GM19452 (cell line): ENCODE measurements around the gene SRP14.
A peak's percentile ranks its signal among the peaks of the same experiment; 100 is the strongest.
"Not testable (repeated sequence)": the region's sequence is repeated elsewhere in the genome, so short reads cannot be mapped to it uniquely, and the experiment has no call there.

Source experiments
- ATAC-seq: cut with Tn5 transposase; IDR thresholded peaks from one replicate; pipeline ENCODE4 v1.9.1; 2021; ENCODE audit not compliant: unreplicated experiment

The SRP14 gene

DNA sequence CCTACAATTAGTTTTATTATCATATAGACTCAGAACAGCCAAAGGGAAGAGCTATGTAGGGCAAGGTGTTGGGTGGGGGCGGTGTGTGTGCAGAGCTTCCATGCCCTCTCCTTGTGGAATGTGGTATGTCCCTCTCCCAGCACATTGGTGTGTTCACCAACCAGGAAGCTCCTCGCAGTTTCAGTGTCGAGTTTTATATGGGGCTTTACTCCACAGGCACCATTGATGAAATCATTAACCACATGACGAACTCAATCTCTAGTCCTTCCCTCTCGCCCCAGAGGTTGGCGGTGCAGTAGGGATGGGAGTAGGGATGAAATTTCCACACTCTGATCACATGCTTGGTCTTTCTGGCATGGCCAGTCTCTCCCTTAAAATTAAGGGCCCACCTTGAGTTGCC, 13.6 kb upstream of the SRP14 start:
- ATAC-seq, result no peak

- no peak for ATAC-seq
Measured at GRCh38 chr15:40051616-40052415, 12.8 kb upstream of the SRP14 start.

DNA sequence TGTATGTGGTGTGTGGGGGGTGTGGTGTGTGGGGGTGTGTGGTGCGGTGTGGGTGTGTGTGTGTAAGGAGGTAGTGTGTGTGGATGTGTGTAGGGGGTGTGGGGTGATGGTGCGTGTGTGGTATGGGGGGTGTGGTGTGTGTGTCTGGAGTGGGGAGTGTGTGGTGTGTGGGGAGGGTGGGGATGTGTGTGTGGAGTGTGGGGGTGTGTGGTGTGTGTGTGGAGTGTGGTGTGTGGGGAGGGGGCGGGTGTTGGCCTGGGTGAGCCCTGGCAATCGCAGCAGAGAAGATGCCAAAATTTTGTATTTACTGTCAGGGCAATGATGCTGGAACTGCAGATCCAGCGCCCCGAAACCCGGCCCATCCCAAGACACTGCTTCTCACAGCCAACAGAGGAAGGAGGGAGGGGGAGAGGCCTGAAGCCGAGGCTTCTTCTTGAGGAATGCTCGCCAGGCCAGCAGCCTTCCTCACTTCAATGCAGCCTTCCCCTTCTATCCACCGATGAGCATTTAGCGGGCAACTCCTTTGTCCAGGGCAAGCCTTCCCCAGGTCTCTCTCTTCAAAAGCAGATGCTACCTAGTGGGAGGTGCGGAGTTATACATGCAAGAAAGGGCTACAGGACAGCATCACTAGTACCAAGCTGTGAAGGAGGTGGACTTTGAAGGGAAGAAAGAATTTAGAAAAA, 11.9 kb upstream of the SRP14 start:
- ATAC-seq, result no peak

- ATAC-seq, result no peak
Measured at GRCh38 chr15:40048926-40049475, 10.0 kb upstream of the SRP14 start.

DNA sequence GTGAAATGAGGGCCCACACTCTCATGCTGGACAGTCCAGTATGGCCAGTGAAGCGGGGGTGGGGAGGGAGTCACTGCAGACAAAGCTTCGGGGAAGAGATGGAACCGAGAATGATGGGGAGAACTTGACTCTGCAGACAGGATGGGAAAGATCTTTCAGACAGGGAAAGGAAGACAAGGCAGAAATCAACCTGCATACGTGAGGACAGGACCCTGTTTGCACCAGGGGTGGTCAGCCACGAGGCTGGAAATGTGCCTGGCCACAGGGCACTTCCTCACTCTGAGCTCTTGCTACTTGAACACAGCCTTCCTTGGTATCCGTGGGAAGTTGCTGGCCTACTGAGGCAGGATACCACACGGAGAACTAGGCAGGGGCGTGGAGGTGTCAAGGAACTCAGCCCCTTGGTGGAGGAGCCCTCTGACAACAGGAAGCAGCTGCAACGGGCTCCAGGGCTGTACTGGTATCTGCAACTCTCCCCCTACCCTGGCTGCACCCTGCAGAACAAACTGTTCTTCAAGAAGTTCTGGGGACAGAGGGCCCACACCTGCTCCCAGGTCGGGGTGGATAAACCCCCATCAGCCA, 9.3 kb upstream of the SRP14 start:
- ATAC-seq, result no peak

DNA sequence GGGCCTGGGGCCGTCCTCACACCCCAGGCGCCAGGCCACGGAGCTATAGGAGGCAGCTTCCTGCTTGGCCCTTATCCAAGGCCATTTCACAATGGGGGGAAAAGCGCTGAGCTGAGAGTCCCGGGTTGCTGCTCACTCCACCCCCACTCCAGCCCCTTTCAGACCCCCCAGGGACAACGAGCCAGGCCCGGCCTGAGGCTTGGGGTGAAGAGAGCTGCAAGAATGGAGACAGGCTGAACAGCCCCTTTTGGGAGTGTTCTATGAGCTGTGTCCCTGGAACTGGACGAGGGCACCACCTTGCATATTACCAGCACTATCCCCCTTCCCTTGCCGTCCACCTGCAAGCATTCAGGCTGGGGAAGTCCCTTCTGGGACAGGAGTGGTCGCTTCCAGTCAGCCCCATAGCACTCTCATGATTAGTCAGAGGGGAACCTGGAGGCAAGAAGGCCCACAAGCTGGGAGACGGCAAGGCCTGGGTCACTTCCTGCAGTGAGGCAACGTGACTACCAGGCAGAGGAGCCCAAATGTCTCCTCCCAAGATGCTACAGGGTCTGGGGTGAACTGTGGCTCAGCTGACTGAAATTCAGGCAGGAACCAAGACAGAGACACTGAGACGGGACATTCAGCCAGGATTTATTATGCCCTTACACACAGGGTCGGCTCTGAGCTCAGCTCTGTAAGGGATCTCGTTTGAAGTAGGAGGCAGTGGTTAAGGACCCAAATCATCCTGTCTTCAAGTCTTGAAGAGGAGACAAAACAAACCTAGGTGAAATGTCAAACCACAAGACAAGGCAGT, 8.6 kb upstream of the SRP14 start:
- ATAC-seq, result peak; percentile 54

DNA sequence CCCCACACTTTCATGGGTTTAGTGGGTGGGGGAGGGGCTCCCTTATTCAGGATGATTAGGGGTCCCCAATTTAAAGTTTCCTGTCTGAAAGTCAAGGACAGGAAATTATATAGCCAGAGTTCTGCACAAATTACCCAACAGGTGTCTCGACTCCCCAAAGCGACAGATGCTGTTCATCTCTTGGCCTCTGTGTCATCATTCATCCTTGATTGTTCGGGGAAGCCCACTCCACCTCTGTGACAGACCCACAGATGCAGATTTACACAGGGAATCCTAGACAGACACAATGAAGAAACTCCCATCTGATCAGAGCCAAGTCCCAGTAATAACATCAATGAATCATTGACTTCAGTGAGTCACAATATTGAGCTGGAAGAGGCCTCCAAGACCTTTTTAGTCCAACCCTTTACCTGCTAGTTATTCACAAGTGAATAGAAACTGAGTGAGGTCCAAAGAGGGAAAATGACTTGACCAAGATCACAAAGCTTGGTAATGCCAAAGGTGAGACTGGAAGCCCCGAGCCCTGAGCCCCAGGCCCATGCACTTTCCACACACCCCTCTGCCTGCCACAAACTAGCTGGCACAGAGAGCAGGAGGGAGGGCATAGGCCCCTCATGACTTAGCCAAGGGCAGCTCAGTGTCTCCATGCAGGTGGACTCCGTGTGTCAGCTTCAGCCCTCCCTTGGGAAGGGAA, 7.9 kb upstream of the SRP14 start:
- no peak for ATAC-seq

- no peak for ATAC-seq
Measured at GRCh38 chr15:40045572-40046217, 6.7 kb upstream of the SRP14 start.

- peak; percentile 72 for ATAC-seq
Measured at GRCh38 chr15:40044717-40045571, 6.0 kb upstream of the SRP14 start.

DNA sequence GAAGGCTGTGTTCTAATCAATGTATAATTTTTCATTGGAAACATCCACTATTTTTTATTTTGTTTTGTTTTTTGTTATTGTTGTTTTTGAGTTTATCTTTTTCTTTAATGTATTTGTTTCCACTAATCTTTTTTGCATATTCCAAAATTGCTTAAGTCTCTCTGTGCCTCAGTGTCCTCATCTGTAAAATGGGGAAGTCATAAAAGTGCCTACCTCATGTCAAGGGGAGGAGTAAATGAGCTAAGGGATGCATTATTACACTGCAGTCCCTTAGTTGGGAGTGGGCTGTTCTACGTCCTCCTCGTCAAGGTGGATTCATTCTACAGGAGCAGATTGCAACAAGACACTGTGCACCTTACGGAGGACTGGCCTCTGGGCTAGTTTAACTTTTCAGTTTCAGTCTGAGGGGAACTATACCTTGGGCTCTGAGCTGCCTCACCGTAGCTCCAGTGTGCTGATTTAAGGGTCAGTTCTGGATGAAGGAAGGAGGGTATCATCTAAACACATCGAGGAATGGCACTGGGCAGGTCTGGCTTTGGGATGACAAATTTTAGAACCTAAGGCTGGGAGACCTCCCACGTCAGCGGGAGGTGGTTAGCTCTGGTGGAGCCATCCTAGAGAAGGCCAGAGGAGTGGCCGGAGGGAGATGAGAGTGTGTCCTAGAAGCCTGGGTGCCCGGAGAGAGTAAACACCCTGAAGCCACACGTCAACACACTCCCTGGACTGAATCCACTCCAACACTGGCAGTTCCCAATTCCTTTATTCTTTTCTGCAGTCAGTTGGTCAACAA, 5.1 kb upstream of the SRP14 start:
- no peak for ATAC-seq

DNA sequence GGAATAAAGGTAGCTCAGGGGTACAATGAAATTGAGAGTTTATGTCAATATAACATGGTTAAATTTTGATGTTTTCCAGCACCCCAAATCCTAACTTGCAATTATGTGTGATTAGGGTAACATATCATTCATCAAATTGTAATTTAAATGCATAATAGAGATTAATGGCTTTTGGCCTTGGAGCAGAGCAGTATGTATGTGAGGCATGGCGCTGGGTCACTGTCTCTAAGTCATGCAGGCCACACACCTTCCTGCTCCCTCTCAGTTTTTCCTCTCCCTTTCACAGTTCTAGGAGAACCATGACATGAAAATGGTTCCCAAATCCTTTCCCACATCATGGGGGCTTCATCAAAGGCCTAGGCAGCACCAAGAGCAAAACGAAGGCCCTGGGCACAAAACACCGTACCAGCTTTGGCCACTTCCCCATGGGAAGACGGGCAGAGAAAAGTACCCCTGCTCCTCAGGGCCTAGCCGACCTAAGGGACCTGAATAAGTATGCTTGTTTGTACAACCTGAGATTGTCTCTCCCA, 3.9 kb upstream of the SRP14 start:
- ATAC-seq, result no peak

DNA sequence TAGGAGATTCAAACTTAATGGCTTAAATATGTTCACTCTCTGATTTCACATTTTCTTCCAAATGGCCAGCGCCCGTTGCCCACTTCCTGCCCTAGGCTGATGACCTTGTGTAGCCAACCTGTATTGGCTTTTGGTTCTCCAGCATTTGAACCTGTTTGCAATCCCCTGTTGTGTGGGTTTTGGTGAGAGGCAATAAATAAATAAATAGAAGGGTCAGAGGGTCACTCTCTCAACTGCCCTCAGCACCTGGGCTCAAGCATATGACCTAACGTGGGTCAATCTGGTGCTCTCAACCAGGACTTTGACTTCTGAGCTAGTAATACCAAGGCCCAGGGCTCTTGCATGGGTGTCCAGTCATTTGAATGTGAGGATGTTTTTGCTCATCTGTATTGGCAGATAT, 1.8 kb upstream of the SRP14 start:
- ATAC-seq, result no peak

GRCh38 chr15:40040293-40040635, 1.3 kb upstream of the SRP14 start:
- no peak for ATAC-seq

DNA sequence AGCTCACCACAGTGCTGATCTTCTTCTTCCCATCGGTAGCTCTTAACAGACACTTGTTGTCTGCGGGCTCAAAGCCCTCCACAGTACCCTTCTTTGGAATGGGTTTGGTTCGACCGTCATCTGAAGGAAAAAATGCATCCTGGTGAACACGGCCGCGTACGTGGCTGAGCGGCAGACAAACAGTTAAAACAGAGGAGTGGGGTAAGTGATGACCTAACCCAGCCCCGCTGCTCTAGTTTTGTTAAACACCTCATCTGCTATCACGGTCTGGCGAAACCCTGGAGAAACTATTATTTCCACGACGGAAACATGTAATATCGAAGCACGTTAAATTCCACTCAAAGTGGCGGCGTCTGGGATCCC, 725 bp downstream of the SRP14 start:
- ATAC-seq, result no peak

DNA sequence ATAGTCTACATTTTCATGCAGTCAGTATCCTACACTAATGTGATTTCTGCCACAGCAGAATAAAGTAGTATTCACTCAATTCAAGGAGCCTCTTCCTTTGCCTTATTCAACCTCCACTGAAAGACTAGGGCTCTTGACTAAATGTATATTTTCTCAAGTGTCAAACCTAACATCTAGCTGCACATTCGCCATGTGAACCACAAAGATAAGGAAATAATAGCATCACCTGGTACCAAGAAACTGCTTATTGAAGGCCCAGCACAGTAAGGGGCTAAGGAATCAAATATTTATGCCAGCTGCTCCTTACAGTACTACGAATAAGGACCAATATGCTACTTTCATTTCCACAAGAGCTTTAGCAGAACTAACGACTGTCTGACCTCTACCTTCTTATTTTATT, 1.3 kb downstream of the SRP14 start:
- ATAC-seq, result no peak

DNA sequence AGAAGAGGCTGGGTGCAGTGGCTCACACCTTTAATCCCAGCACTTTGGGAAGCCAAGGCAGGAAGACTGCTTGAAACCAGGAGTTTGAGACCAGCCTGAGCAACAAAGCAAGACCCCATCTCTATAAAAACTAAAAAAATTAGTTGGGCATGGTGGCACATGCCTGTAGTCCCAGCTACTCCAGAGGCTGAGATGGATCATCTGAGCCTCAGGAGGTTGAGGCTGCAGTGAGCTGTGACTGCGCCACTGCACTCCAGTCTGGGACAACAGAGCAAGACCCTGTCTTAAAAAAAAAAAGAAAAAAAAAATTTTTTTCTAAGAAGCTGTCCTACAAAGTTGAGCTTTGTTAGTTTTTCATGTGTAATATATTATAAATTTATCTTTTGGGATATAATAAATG, 3.8 kb downstream of the SRP14 start:
- not testable (repeated sequence) for ATAC-seq

- no peak for ATAC-seq
Measured at GRCh38 chr15:40034186-40034946, 4.6 kb downstream of the SRP14 start.
